Loucy (cell line): ENCODE data around the gene UBL7.

Experiments used
- H2AFZ ChIP-seq: fragments of 200-600 bp; sonication (generic); 2 replicates; pipeline ENCODE4 v1.6.0; 2016; ENCODE audit warnings: antibody characterized with exemption, mild to moderate bottlenecking, low read length, moderate library complexity
- H3F3A ChIP-seq: fragments of 200-600 bp; 2 replicates; pipeline ENCODE4 v1.6.0; 2016; ENCODE audit warnings: antibody characterized with exemption, low read depth, mild to moderate bottlenecking
- H3K27me3 ChIP-seq: fragments of 200-600 bp; sonication (generic); 2 replicates; pipeline ENCODE4 v1.6.1; 2014; ENCODE audit warnings: low read length, mild to moderate bottlenecking; ENCODE audit not compliant: insufficient read depth, poor library complexity, severe bottlenecking
- H3K36me3 ChIP-seq: fragments of 200-600 bp; sonication (generic); 2 replicates; pipeline ENCODE4 v1.6.1; 2016; ENCODE audit warnings: low read length; ENCODE audit not compliant: insufficient read depth
- H3K4me1 ChIP-seq: fragments of 200-600 bp; sonication (generic); 2 replicates; pipeline ENCODE4 v1.5.1; 2014; ENCODE audit warnings: low read length, mild to moderate bottlenecking; ENCODE audit not compliant: insufficient read depth, poor library complexity, severe bottlenecking
- H3K4me2 ChIP-seq: fragments of 200-600 bp; sonication (generic); 2 replicates; pipeline ENCODE4 v1.6.0; 2014; ENCODE audit warnings: antibody characterized with exemption, low read length, low read depth, mild to moderate bottlenecking; ENCODE audit not compliant: poor library complexity, severe bottlenecking
- H3K4me3 ChIP-seq: fragments of 200-600 bp; sonication (generic); 2 replicates; pipeline ENCODE4 v1.5.1; 2014; ENCODE audit warnings: low read length, mild to moderate bottlenecking, mixed read lengths; ENCODE audit not compliant: poor library complexity, severe bottlenecking
- H3K79me2 ChIP-seq: fragments of 200-600 bp; sonication (generic); 2 replicates; pipeline ENCODE4 v1.6.1; 2014; ENCODE audit warnings: low read length; ENCODE audit not compliant: insufficient read depth
- H3K9ac ChIP-seq: fragments of 200-600 bp; sonication (generic); 2 replicates; pipeline ENCODE4 v1.6.0; 2014; ENCODE audit warnings: mild to moderate bottlenecking, low read depth, low read length, moderate library complexity; ENCODE audit not compliant: poor library complexity, severe bottlenecking
- H3K9me2 ChIP-seq: fragments of 200-600 bp; sonication (generic); replicated peaks from 2 replicates; pipeline ENCODE4 v1.6.1; 2016; ENCODE audit warnings: low read depth, low read length, mixed read lengths
- H3K9me3 ChIP-seq: fragments of 200-600 bp; sonication (generic); 2 replicates; pipeline ENCODE4 v1.6.1; 2014; ENCODE audit warnings: mild to moderate bottlenecking, antibody characterized with exemption, low read length, low read depth; ENCODE audit not compliant: insufficient read depth
- H4K20me1 ChIP-seq: fragments of 200-600 bp; sonication (generic); 2 replicates; pipeline ENCODE4 v1.6.0; 2014; ENCODE audit warnings: antibody characterized with exemption, low read length, mild to moderate bottlenecking; ENCODE audit not compliant: insufficient read depth, poor library complexity, severe bottlenecking
- EZH2phosphoT487 ChIP-seq: fragments of 200-600 bp; IDR thresholded peaks from 2 replicates; pipeline ENCODE4 v1.6.1; 2018; ENCODE audit warnings: antibody characterized with exemption, mild to moderate bottlenecking, moderate library complexity, borderline replicate concordance
- TF ChIP-seq, protein P1 (sequence below): fragments of 200-600 bp; sonication (generic); conservative IDR thresholded peaks from 2 replicates; pipeline ENCODE4 v1.5.1; 2014; ENCODE audit warnings: mild to moderate bottlenecking, antibody characterized with exemption, low read length

Gene UBL7

GRCh38 chr15:74406992-74407705, 53.8 kb downstream of the UBL7 start:
- H3K9ac ChIP-seq, result no peak overlapping the region
- no peaks in the 10 kb centered on the region for H4K20me1 ChIP-seq
- H3K9me2 ChIP-seq, result no peaks in the 10 kb centered on the region
- no peak overlapping the region for H2AFZ ChIP-seq
- H3K27me3 ChIP-seq, result no peaks in the 10 kb centered on the region
- TF ChIP-seq EZH2phosphoT487, result no peak
- TF ChIP-seq, protein P1, sequence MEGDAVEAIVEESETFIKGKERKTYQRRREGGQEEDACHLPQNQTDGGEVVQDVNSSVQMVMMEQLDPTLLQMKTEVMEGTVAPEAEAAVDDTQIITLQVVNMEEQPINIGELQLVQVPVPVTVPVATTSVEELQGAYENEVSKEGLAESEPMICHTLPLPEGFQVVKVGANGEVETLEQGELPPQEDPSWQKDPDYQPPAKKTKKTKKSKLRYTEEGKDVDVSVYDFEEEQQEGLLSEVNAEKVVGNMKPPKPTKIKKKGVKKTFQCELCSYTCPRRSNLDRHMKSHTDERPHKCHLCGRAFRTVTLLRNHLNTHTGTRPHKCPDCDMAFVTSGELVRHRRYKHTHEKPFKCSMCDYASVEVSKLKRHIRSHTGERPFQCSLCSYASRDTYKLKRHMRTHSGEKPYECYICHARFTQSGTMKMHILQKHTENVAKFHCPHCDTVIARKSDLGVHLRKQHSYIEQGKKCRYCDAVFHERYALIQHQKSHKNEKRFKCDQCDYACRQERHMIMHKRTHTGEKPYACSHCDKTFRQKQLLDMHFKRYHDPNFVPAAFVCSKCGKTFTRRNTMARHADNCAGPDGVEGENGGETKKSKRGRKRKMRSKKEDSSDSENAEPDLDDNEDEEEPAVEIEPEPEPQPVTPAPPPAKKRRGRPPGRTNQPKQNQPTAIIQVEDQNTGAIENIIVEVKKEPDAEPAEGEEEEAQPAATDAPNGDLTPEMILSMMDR, result no peak
- H3K9me3 ChIP-seq, result no peaks in the 10 kb centered on the region
- H3K4me2 ChIP-seq, result no peak overlapping the region
- no peaks in the 10 kb centered on the region for H3K79me2 ChIP-seq
- H3K36me3 ChIP-seq, result peaks cover 23% of the 10 kb centered on the region; the same call in 1 of the 2 replicates
- H3K4me1 ChIP-seq, result peaks cover 24% of the 10 kb centered on the region
- H3K4me3 ChIP-seq, result no peak overlapping the region
- no peaks in the 10 kb centered on the region for H3F3A ChIP-seq

- H3F3A ChIP-seq, result no peaks in the 10 kb centered on the region
- no peaks in the 10 kb centered on the region for H3K9me2 ChIP-seq
- no peak for TF ChIP-seq EZH2phosphoT487
- TF ChIP-seq, protein P1, result no peak
- H3K9me3 ChIP-seq, result no peaks in the 10 kb centered on the region
- no peaks in the 10 kb centered on the region for H4K20me1 ChIP-seq
- no peak overlapping the region for H3K4me2 ChIP-seq
- peaks cover 17% of the 10 kb centered on the region; the same call in 1 of the 2 replicates for H3K36me3 ChIP-seq
- no peaks in the 10 kb centered on the region for H3K79me2 ChIP-seq
- no peaks in the 10 kb centered on the region for H3K27me3 ChIP-seq
- H3K4me1 ChIP-seq, result peaks cover 30% of the 10 kb centered on the region
- H2AFZ ChIP-seq, result no peak overlapping the region
- H3K4me3 ChIP-seq, result no peak overlapping the region
- H3K9ac ChIP-seq, result no peak overlapping the region
Measured at GRCh38 chr15:74406517-74406916, 54.4 kb downstream of the UBL7 start.

- H3K4me1 ChIP-seq, result peaks cover 37% of the 10 kb centered on the region
- no peaks in the 10 kb centered on the region for H4K20me1 ChIP-seq
- H3K79me2 ChIP-seq, result no peaks in the 10 kb centered on the region
- no peak overlapping the region for H2AFZ ChIP-seq
- H3K9me2 ChIP-seq, result no peaks in the 10 kb centered on the region
- TF ChIP-seq EZH2phosphoT487, result no peak
- TF ChIP-seq, protein P1, result no peak
- H3K4me2 ChIP-seq, result no peak overlapping the region
- H3K27me3 ChIP-seq, result no peaks in the 10 kb centered on the region
- no peak overlapping the region for H3K4me3 ChIP-seq
- no peak overlapping the region for H3K9ac ChIP-seq
- H3F3A ChIP-seq, result no peaks in the 10 kb centered on the region
- H3K36me3 ChIP-seq, result peaks cover 10% of the 10 kb centered on the region; the same call in 1 of the 2 replicates
- no peaks in the 10 kb centered on the region for H3K9me3 ChIP-seq
Measured at GRCh38 chr15:74405823-74406222, 55.1 kb downstream of the UBL7 start.
